Activated CD4-positive, alpha-beta T cell treated with anti-CD3 and anti-CD28 coated beads for 24 hours (primary cell): ENCODE data around the gene OGFOD3.
"Not testable (repeated sequence)": the region's sequence is repeated elsewhere in the genome, so short reads cannot be mapped to it uniquely, and the experiment has no call there.

Experiments used
- DNase-seq, 2 donors: peaks; one replicate each; pipeline ENCODE4 v3.0.0-alpha.2; 2020; ENCODE audit warnings: low read depth in 2 of 2

Gene OGFOD3

GRCh38 chr17:82434216-82434565 is 15.8 kb upstream of the OGFOD3 start:
- DNase-seq, result no peak

GRCh38 chr17:82433560-82434215 is 15.3 kb upstream of the OGFOD3 start:
- no peak for DNase-seq

- DNase-seq, result no peak
Observed at GRCh38 chr17:82432017-82432416, 13.6 kb upstream of the OGFOD3 start.

- no peak for DNase-seq
Observed at GRCh38 chr17:82429824-82430223, 11.4 kb upstream of the OGFOD3 start.

GRCh38 chr17:82428546-82428945 is 10.2 kb upstream of the OGFOD3 start:
- DNase-seq, result no peak

GRCh38 chr17:82424863-82425159 is 6.4 kb upstream of the OGFOD3 start:
- DNase-seq, result no peak

- DNase-seq, result peak; percentile 39 to 56
Observed at GRCh38 chr17:82424001-82424862, 5.8 kb upstream of the OGFOD3 start.

- DNase-seq, result no peak
Observed at GRCh38 chr17:82419540-82419939, 1.2 kb upstream of the OGFOD3 start.

- no peak for DNase-seq
Observed at GRCh38 chr17:82416771-82417170, 1.6 kb downstream of the OGFOD3 start.

- no peak for DNase-seq
Observed at GRCh38 chr17:82416264-82416663, 2.1 kb downstream of the OGFOD3 start.

- no peak for DNase-seq
Observed at GRCh38 chr17:82415786-82416185, 2.6 kb downstream of the OGFOD3 start.

- DNase-seq, result no peak
Observed at GRCh38 chr17:82415336-82415735, 3.0 kb downstream of the OGFOD3 start.

GRCh38 chr17:82414548-82415281 is 3.7 kb downstream of the OGFOD3 start:
- peak; percentile 62 to 69 for DNase-seq

GRCh38 chr17:82412535-82413520 is 5.6 kb downstream of the OGFOD3 start:
- no peak for DNase-seq

- DNase-seq, result not testable (repeated sequence)
Observed at GRCh38 chr17:82412081-82412480, 6.3 kb downstream of the OGFOD3 start.

- no peak for DNase-seq
Observed at GRCh38 chr17:82411396-82412053, 6.9 kb downstream of the OGFOD3 start.

GRCh38 chr17:82410014-82410716 is 8.2 kb downstream of the OGFOD3 start:
- DNase-seq, result no peak

- DNase-seq, result no peak
Observed at GRCh38 chr17:82408938-82409318, 9.5 kb downstream of the OGFOD3 start.

- no peak for DNase-seq
Observed at GRCh38 chr17:82408288-82408937, 10.0 kb downstream of the OGFOD3 start.

- no peak for DNase-seq
Observed at GRCh38 chr17:82407255-82407654, 11.1 kb downstream of the OGFOD3 start.
